ENCODE results near the gene ABHD8.

ABHD8 gene

GRCh38 chr19:17322854-17323253 is 19.6 kb upstream of the ABHD8 start:
- TF ChIP-seq TAF1 (IDR thresholded peaks at IDR 0.05; ENCODE audit: low read depth): no peak
- no peak for TF ChIP-seq CEBPB (IDR thresholded peaks at IDR 0.05)
- TF ChIP-seq YY1 (IDR thresholded peaks at IDR 0.05; ENCODE audit: low read depth): no peak
- TF ChIP-seq CREB1 (IDR thresholded peaks at IDR 0.05; ENCODE audit: low read depth): no peak
- TF ChIP-seq REST (IDR thresholded peaks at IDR 0.05; ENCODE audit: low read depth): no peak
- TF ChIP-seq TEAD4 (IDR thresholded peaks at IDR 0.05): no peak
- TF ChIP-seq NFIC (IDR thresholded peaks at IDR 0.05): no peak
- no peak for TF ChIP-seq USF1 (IDR thresholded peaks at IDR 0.05)
- TF ChIP-seq MAX (IDR thresholded peaks at IDR 0.05): no peak
- TF ChIP-seq TCF12 (IDR thresholded peaks at IDR 0.05; ENCODE audit: low read depth): no peak
- TF ChIP-seq ZBTB7A (IDR thresholded peaks at IDR 0.05; ENCODE audit: low read depth): no peak
- TF ChIP-seq EGR1 (IDR thresholded peaks at IDR 0.05): no peak
- TF ChIP-seq EP300 (IDR thresholded peaks at IDR 0.05; ENCODE audit: borderline replicate concordance): no peak
- TF ChIP-seq FOXM1 (IDR thresholded peaks at IDR 0.05; ENCODE audit: borderline replicate concordance, low read depth): no peak

GRCh38 chr19:17321655-17322489 is 18.6 kb upstream of the ABHD8 start:
- no peak for TF ChIP-seq TAF1 (IDR thresholded peaks at IDR 0.05; ENCODE audit: low read depth)
- TF ChIP-seq CREB1 (IDR thresholded peaks at IDR 0.05; ENCODE audit: low read depth): no peak
- no peak for TF ChIP-seq REST (IDR thresholded peaks at IDR 0.05; ENCODE audit: low read depth)
- no peak for TF ChIP-seq MAX (IDR thresholded peaks at IDR 0.05)
- no peak for TF ChIP-seq TCF12 (IDR thresholded peaks at IDR 0.05; ENCODE audit: low read depth)
- no peak for TF ChIP-seq EGR1 (IDR thresholded peaks at IDR 0.05)
- TF ChIP-seq CEBPB (IDR thresholded peaks at IDR 0.05): no peak
- no peak for TF ChIP-seq USF1 (IDR thresholded peaks at IDR 0.05)
- TF ChIP-seq ZBTB7A (IDR thresholded peaks at IDR 0.05; ENCODE audit: low read depth): no peak
- TF ChIP-seq RAD21 (IDR thresholded peaks at IDR 0.05; ENCODE audit: low read depth): no peak
- no peak for TF ChIP-seq TEAD4 (IDR thresholded peaks at IDR 0.05)
- TF ChIP-seq EP300 (IDR thresholded peaks at IDR 0.05; ENCODE audit: borderline replicate concordance): no peak

- TF ChIP-seq RAD21 (IDR thresholded peaks at IDR 0.05; ENCODE audit: low read depth) (no peak), TEAD4 (IDR thresholded peaks at IDR 0.05) (no peak), NFIC (IDR thresholded peaks at IDR 0.05) (no peak), YY1 (IDR thresholded peaks at IDR 0.05; ENCODE audit: low read depth) (no peak), EP300 (IDR thresholded peaks at IDR 0.05; ENCODE audit: borderline replicate concordance) (no peak)
Observed at GRCh38 chr19:17320435-17320834, 17.2 kb upstream of the ABHD8 start.

- TF ChIP-seq YY1 (IDR thresholded peaks at IDR 0.05; ENCODE audit: low read depth): no peak
- no peak for TF ChIP-seq TAF1 (IDR thresholded peaks at IDR 0.05; ENCODE audit: low read depth)
- TF ChIP-seq EP300 (IDR thresholded peaks at IDR 0.05; ENCODE audit: borderline replicate concordance): no peak
- no peak for TF ChIP-seq ZBTB7A (IDR thresholded peaks at IDR 0.05; ENCODE audit: low read depth)
- no peak for TF ChIP-seq EGR1 (IDR thresholded peaks at IDR 0.05)
- no peak for TF ChIP-seq RAD21 (IDR thresholded peaks at IDR 0.05; ENCODE audit: low read depth)
- no peak for TF ChIP-seq FOXM1 (IDR thresholded peaks at IDR 0.05; ENCODE audit: borderline replicate concordance, low read depth)
- no peak for TF ChIP-seq CEBPB (IDR thresholded peaks at IDR 0.05)
- no peak for TF ChIP-seq USF1 (IDR thresholded peaks at IDR 0.05)
- TF ChIP-seq NFIC (IDR thresholded peaks at IDR 0.05): no peak
- TF ChIP-seq CREB1 (IDR thresholded peaks at IDR 0.05; ENCODE audit: low read depth): no peak
- no peak for TF ChIP-seq MAX (IDR thresholded peaks at IDR 0.05)
- TF ChIP-seq TCF12 (IDR thresholded peaks at IDR 0.05; ENCODE audit: low read depth): no peak
- no peak for TF ChIP-seq TEAD4 (IDR thresholded peaks at IDR 0.05)
- TF ChIP-seq REST (IDR thresholded peaks at IDR 0.05; ENCODE audit: low read depth): no peak
Observed at GRCh38 chr19:17319473-17320238, 16.4 kb upstream of the ABHD8 start.
